Stimulated activated CD8-positive, alpha-beta memory T cell treated with anti-CD3 and anti-CD28 coated beads, Interleukin-4, amount 100 ng/mL, for 1 hour (primary cell): ENCODE data around the gene MAGEB17.
"Not testable (repeated sequence)": the region's sequence is repeated elsewhere in the genome, so short reads cannot be mapped to it uniquely, and the experiment has no call there.

Experiments used
- DNase-seq, 2 donors: peaks; one replicate each; pipeline ENCODE4 v3.0.0-alpha.2; 2020; ENCODE audit warnings: low read depth in 2 of 2, low spot score in 1 of 2

Gene MAGEB17

GRCh38 chrX:16167181-16167580 is at the start of gene MAGEB17:
Gene MAGEB17 (plus strand): TSS chrX:16167481. CDS start chrX:16170383, 2,902 bp downstream.
- DNase-seq: no peak

GRCh38 chrX:16119353-16120220 is 47.7 kb upstream of the MAGEB17 start:
- DNase-seq: no peak

GRCh38 chrX:16120431-16120830 is 46.9 kb upstream of the MAGEB17 start:
- no peak for DNase-seq

- DNase-seq: peak; percentile 9 to 10
Measured at GRCh38 chrX:16123222-16123786, 44.0 kb upstream of the MAGEB17 start, which contains the start of gene GRPR. Gene GRPR (plus strand): TSS chrX:16123565. CDS start chrX:16123954, 389 bp downstream.

- no peak for DNase-seq
Measured at GRCh38 chrX:16124201-16124600, 43.1 kb upstream of the MAGEB17 start.

- no peak for DNase-seq
Measured at GRCh38 chrX:16125520-16126149, 41.6 kb upstream of the MAGEB17 start.

- DNase-seq: no peak
Measured at GRCh38 chrX:16130707-16131106, 36.6 kb upstream of the MAGEB17 start.

- DNase-seq: no peak
Measured at GRCh38 chrX:16134936-16135335, 32.3 kb upstream of the MAGEB17 start.

- no peak for DNase-seq
Measured at GRCh38 chrX:16136080-16136479, 31.2 kb upstream of the MAGEB17 start.

GRCh38 chrX:16137416-16138107 is 29.7 kb upstream of the MAGEB17 start:
- DNase-seq: no peak

- DNase-seq: no peak
Measured at GRCh38 chrX:16138108-16138427, 29.2 kb upstream of the MAGEB17 start.

- no peak for DNase-seq
Measured at GRCh38 chrX:16140448-16140847, 26.8 kb upstream of the MAGEB17 start.

GRCh38 chrX:16140983-16141382 is 26.3 kb upstream of the MAGEB17 start:
- DNase-seq: no peak

- DNase-seq: no peak
Measured at GRCh38 chrX:16141422-16142245, 25.6 kb upstream of the MAGEB17 start.

GRCh38 chrX:16142246-16142558 is 25.1 kb upstream of the MAGEB17 start:
- no peak for DNase-seq

GRCh38 chrX:16143968-16144367 is 23.3 kb upstream of the MAGEB17 start:
- no peak for DNase-seq

GRCh38 chrX:16144420-16144819 is 22.9 kb upstream of the MAGEB17 start:
- DNase-seq: no peak

GRCh38 chrX:16145093-16145492 is 22.2 kb upstream of the MAGEB17 start:
- not testable (repeated sequence) for DNase-seq

- DNase-seq: no peak
Measured at GRCh38 chrX:16145656-16146055, 21.6 kb upstream of the MAGEB17 start.

- no peak for DNase-seq
Measured at GRCh38 chrX:16148896-16149295, 18.4 kb upstream of the MAGEB17 start.

- DNase-seq: no peak
Measured at GRCh38 chrX:16155581-16156096, 11.6 kb upstream of the MAGEB17 start.
